ENCODE data around the gene ATXN7L3B.

GRCh38 chr12:74491374-74491773 is 46.3 kb upstream of the ATXN7L3B start:
- no peak for TF ChIP-seq CTCF (IDR thresholded peaks at IDR 0.05)
- TF ChIP-seq POLR2AphosphoS5 (IDR thresholded peaks at IDR 0.05): no peak
- TF ChIP-seq POLR2A (IDR thresholded peaks at IDR 0.05): no peak
